GM18870 (cell line): Measurements from ENCODE around the gene TYROBP.
"Not testable (repeated sequence)": the region's sequence is repeated elsewhere in the genome, so short reads cannot be mapped to it uniquely, and the experiment has no call there.

ENCODE experiments used
- ATAC-seq: cut with Tn5 transposase; IDR thresholded peaks from one replicate; pipeline ENCODE4 v1.9.1; 2021; ENCODE audit warnings: moderate library complexity; ENCODE audit not compliant: unreplicated experiment

Gene TYROBP

GRCh38 chr19:35901854-35902661, 6.0 kb downstream of the TYROBP start, which contains the start of gene HCST:
Gene HCST, plus strand, starts transcription at chr19:35902529. Its CDS starts 65 bp downstream, at chr19:35902594.
- ATAC-seq, result no peak

- ATAC-seq, result no peak
These were observed 6.9 kb downstream of the TYROBP start for GRCh38 chr19:35901055-35901644.

- ATAC-seq, result no peak
These were observed 8.4 kb downstream of the TYROBP start for GRCh38 chr19:35899547-35900214.

- ATAC-seq, result no peak
These were observed 9.6 kb downstream of the TYROBP start for GRCh38 chr19:35898499-35898809.

GRCh38 chr19:35897706-35898451, 10.2 kb downstream of the TYROBP start:
- ATAC-seq, result no peak

GRCh38 chr19:35896643-35897040, 11.5 kb downstream of the TYROBP start:
- no peak for ATAC-seq

- ATAC-seq, result no peak
These were observed 12.0 kb downstream of the TYROBP start for GRCh38 chr19:35895911-35896642.

GRCh38 chr19:35894342-35894741, 13.8 kb downstream of the TYROBP start:
- ATAC-seq, result no peak

- ATAC-seq, result not testable (repeated sequence)
These were observed 16.3 kb downstream of the TYROBP start for GRCh38 chr19:35891819-35892218.

GRCh38 chr19:35890113-35890650, 17.9 kb downstream of the TYROBP start:
- ATAC-seq, result no peak

GRCh38 chr19:35889370-35890112, 18.6 kb downstream of the TYROBP start:
- no peak for ATAC-seq

GRCh38 chr19:35888398-35888797, 19.7 kb downstream of the TYROBP start:
- ATAC-seq, result no peak

- no peak for ATAC-seq
These were observed 20.9 kb downstream of the TYROBP start for GRCh38 chr19:35887197-35887596.

- no peak for ATAC-seq
These were observed 22.2 kb downstream of the TYROBP start for GRCh38 chr19:35885904-35886303.

GRCh38 chr19:35885225-35885738, 22.8 kb downstream of the TYROBP start:
- ATAC-seq, result no peak

- ATAC-seq, result no peak
These were observed 24.2 kb downstream of the TYROBP start for GRCh38 chr19:35883882-35884281.

GRCh38 chr19:35882114-35882832, 25.8 kb downstream of the TYROBP start:
- no peak for ATAC-seq

GRCh38 chr19:35879770-35880317, 28.3 kb downstream of the TYROBP start:
- ATAC-seq, result no peak

GRCh38 chr19:35879068-35879467, 29.0 kb downstream of the TYROBP start:
- ATAC-seq, result no peak
